Suprapubic skin (tissue), 4 donors: ENCODE data around the gene PLCL1. TPM values are rescaled to one million over a fixed set of nuclear protein-coding genes. Genes with fewer than 3 reads are reported as not detected.

Source experiments
- DNase-seq, 2 donors: peaks; one replicate each; pipeline ENCODE4 v3.0.0-alpha.2; 2019; ENCODE audit warnings: low spot score in 2 of 2
- H3K27ac ChIP-seq: fragments of 200-600 bp; sonication (generic); one replicate; pipeline ENCODE4 v1.5.1; 2019
- H3K27me3 ChIP-seq: fragments of 200-600 bp; sonication (generic); one replicate; pipeline ENCODE4 v1.5.1; 2019
- H3K36me3 ChIP-seq: fragments of 200-600 bp; sonication (generic); one replicate; pipeline ENCODE4 v1.5.1; 2019
- H3K4me1 ChIP-seq: fragments of 200-600 bp; sonication (generic); one replicate; pipeline ENCODE4 v1.5.1; 2019
- H3K4me3 ChIP-seq: fragments of 200-600 bp; sonication (generic); one replicate; pipeline ENCODE4 v1.5.1; 2019; ENCODE audit warnings: mild to moderate bottlenecking
- H3K9me3 ChIP-seq: fragments of 200-600 bp; sonication (generic); one replicate; pipeline ENCODE4 v1.5.1; 2019
- EP300 ChIP-seq: sonication (generic); formaldehyde crosslinking; IDR thresholded peaks from one replicate; pipeline ENCODE4 v1.6.1; 2017; ENCODE audit warnings: antibody characterized with exemption
- POLR2A ChIP-seq, 2 donors: fragments of 450-650 bp; IDR thresholded peaks; one replicate each; pipeline ENCODE4 v1.6.1; 2017; ENCODE audit warnings: antibody characterized with exemption in 2 of 2, mild to moderate bottlenecking in 2 of 2, moderate library complexity in 2 of 2
- POLR2AphosphoS5 ChIP-seq, 3 donors: sonication (generic); formaldehyde crosslinking; IDR thresholded peaks; one replicate each; pipeline ENCODE4 v1.6.1; 2017; ENCODE audit warnings: antibody characterized with exemption in 3 of 3
- WGBS: methylation state at CpG from one replicate; pipeline ENCODE4 v1.1.5; 2018; 5-methylcytosine and 5-hydroxymethylcytosine counted together
- total RNA-seq, 4 donors: library from RNA; depleted of rRNA; stranded (reverse); fragments of >200 nt; gene quantifications; one replicate each; pipeline ENCODE4 v1.1.0, GENCODE V29; 2016
- TF ChIP-seq, protein P1 (sequence below), 2 donors: fragments of 200-600 bp in 1 of 2; fragments of 450-650 bp in 1 of 2; sonication (generic) in 1 of 2; IDR thresholded peaks; one replicate each; pipeline ENCODE4 v1.5.1; 2016 to 2019; ENCODE audit warnings: antibody characterized with exemption in 2 of 2, mild to moderate bottlenecking in 1 of 2, moderate library complexity in 1 of 2

Gene PLCL1
- total RNA-seq, 4 donors from 2014 or later: 2.4 to 2.6 (median 2.5) TPM

DNA sequence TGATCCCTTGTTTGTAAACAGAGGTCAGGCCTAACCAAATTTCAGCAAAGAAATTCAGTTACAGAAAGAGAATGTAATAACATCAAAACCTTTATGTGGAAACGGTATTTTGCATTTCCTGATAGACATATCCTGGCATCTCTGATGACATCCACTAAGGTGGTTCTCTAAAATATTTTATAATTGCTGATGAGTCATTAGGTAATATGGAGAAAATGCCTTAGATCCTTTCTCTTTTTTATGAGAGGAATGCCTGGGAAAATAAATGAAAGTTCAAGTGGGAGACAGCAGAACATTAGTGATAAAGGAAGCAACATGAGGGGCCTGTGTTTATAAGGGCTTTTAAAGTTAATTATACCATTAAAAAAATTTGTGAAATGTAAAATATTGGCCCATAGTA lies 72.6 kb downstream of the PLCL1 start:
- WGBS: 70% methylated on average over 1 of the region's 1 CpG
- TF ChIP-seq POLR2AphosphoS5 (IDR thresholded peaks at IDR 0.05) (no peak), EP300 (no peak), POLR2A (IDR thresholded peaks at IDR 0.05) (no peak)
- TF ChIP-seq, protein P1, sequence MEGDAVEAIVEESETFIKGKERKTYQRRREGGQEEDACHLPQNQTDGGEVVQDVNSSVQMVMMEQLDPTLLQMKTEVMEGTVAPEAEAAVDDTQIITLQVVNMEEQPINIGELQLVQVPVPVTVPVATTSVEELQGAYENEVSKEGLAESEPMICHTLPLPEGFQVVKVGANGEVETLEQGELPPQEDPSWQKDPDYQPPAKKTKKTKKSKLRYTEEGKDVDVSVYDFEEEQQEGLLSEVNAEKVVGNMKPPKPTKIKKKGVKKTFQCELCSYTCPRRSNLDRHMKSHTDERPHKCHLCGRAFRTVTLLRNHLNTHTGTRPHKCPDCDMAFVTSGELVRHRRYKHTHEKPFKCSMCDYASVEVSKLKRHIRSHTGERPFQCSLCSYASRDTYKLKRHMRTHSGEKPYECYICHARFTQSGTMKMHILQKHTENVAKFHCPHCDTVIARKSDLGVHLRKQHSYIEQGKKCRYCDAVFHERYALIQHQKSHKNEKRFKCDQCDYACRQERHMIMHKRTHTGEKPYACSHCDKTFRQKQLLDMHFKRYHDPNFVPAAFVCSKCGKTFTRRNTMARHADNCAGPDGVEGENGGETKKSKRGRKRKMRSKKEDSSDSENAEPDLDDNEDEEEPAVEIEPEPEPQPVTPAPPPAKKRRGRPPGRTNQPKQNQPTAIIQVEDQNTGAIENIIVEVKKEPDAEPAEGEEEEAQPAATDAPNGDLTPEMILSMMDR (IDR thresholded peaks at IDR 0.05): no peak
- Histone ChIP-seq H3K36me3 (no peaks in the 10 kb centered on the region), H3K4me1 (peaks cover 20% of the 10 kb centered on the region), H3K27ac (no peak overlapping the region), H3K27me3 (no peaks in the 10 kb centered on the region), H3K9me3 (no peaks in the 10 kb centered on the region), H3K4me3 (no peak overlapping the region)
- no peak for DNase-seq

GRCh38 chr2:197878792-197879191 lies 74.4 kb downstream of the PLCL1 start:
- TF ChIP-seq POLR2AphosphoS5 (IDR thresholded peaks at IDR 0.05): no peak
- TF ChIP-seq, protein P1 (IDR thresholded peaks at IDR 0.05): no peak
- no peak for DNase-seq
- no peaks in the 10 kb centered on the region for H3K27me3 ChIP-seq
- no peaks in the 10 kb centered on the region for H3K36me3 ChIP-seq
- H3K4me1 ChIP-seq: peaks cover 20% of the 10 kb centered on the region
- H3K4me3 ChIP-seq: no peak overlapping the region
- 45% methylated on average over 1 of the region's 1 CpG for WGBS
- H3K27ac ChIP-seq: no peak overlapping the region
- no peaks in the 10 kb centered on the region for H3K9me3 ChIP-seq

- Histone ChIP-seq H3K27me3 (no peaks in the 10 kb centered on the region), H3K9me3 (no peaks in the 10 kb centered on the region), H3K27ac (no peak overlapping the region), H3K36me3 (no peaks in the 10 kb centered on the region), H3K4me1 (peaks cover 20% of the 10 kb centered on the region), H3K4me3 (no peak overlapping the region)
- no peak for DNase-seq
- TF ChIP-seq POLR2AphosphoS5 (IDR thresholded peaks at IDR 0.05): no peak
- no peak for TF ChIP-seq EP300
- WGBS: 48% methylated on average over 3 of the region's 3 CpGs
Observed at GRCh38 chr2:197879812-197880408, 75.5 kb downstream of the PLCL1 start.

DNA sequence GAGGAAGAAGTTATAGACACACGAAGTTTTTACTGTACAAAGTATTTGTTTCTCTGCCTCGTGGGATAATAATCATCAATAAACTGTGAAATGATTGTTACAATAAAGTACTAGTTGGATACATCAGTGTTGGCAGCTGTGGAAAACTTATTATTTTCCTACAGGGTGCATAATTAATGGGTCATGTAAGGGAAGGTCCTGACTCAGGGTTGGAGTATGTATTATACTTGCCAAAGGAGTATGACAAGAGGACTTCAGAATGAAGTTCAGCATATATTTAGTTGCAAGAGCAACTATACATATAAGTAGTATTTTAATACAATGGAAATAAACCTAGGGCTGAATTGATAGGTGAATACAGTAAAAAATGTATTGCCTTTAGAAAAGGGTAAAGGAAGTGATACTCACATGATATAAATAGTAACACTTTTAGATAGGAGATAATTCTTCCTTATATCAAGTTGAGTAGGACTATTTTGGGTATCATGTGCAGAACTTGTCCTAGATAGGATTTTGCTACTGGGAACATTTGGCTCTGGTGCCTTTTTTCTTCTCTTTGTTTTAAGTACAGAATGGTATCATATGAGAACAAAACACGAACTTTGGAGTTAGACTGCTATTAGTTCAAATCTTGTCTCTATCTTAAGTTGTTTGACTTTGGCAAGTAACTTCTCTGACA lies 79.1 kb downstream of the PLCL1 start:
- no peak overlapping the region for H3K27ac ChIP-seq
- DNase-seq: no peak
- 64% methylated on average over 3 of the region's 3 CpGs for WGBS
- TF ChIP-seq, protein P1 (IDR thresholded peaks at IDR 0.05): no peak
- TF ChIP-seq EP300 (no peak), POLR2A (IDR thresholded peaks at IDR 0.05) (no peak), POLR2AphosphoS5 (IDR thresholded peaks at IDR 0.05) (no peak)
- no peaks in the 10 kb centered on the region for H3K27me3 ChIP-seq
- no peaks in the 10 kb centered on the region for H3K36me3 ChIP-seq
- peaks cover 12% of the 10 kb centered on the region for H3K4me1 ChIP-seq
- no peak overlapping the region for H3K4me3 ChIP-seq
- H3K9me3 ChIP-seq: no peaks in the 10 kb centered on the region

- 76% methylated on average over 3 of the region's 3 CpGs for WGBS
- Histone ChIP-seq H3K27me3 (no peaks in the 10 kb centered on the region), H3K4me1 (peaks cover 7% of the 10 kb centered on the region), H3K9me3 (no peaks in the 10 kb centered on the region), H3K4me3 (no peak overlapping the region), H3K36me3 (no peaks in the 10 kb centered on the region), H3K27ac (no peak overlapping the region)
- no peak for TF ChIP-seq POLR2A (IDR thresholded peaks at IDR 0.05)
- TF ChIP-seq, protein P1 (IDR thresholded peaks at IDR 0.05): no peak
- TF ChIP-seq POLR2AphosphoS5 (IDR thresholded peaks at IDR 0.05): no peak
- no peak for TF ChIP-seq EP300
- no peak for DNase-seq
Observed at GRCh38 chr2:197884252-197884651, 79.9 kb downstream of the PLCL1 start.
